ENCODE results near the gene FANCC.

DNA sequence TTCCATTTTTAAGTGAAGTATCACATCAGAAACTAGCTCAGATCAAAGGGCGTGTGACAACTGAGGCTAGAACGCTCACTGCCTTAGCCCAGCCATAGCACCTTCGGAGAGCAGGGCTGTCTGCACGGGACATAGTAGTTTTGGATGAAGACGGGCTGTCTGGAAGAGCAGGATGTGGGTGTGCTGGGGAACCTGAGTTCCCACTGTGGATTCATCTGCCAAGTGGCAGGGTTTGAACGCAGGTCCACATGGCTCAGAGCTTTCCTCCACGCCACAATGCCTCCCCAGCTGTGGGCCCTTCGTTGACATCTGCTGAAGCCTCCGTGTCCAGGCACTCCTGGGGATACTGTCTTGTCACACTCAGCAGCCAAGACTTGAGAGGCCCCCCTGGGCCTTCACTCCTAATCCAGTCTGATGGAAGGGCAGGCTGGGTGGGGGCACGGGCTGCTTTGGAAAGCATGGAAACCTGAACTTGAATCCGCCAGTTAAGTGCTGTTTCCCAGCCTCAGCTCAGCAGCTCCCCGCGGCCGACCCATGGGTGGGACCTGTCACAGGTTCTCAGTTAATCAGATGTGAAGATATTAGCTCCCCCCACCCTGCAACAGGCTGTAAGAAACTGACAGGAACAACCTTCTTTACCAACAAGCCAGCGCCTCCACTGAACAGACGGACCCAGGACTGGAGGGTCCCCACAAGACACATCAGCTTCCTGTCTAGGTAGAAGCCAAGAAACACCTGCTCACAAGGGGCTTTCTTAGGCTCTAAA, 228.1 kb downstream of the FANCC start:
- no peak for TF ChIP-seq SUZ12 (IDR thresholded peaks at IDR 0.05; ENCODE audit: extremely low read depth, insufficient read depth, insufficient read length)
- TF ChIP-seq ZNF274 (IDR thresholded peaks at IDR 0.05; ENCODE audit: low read depth, low read length): no peak
